Renal pelvis (tissue), 4 donors: ENCODE measurements around the gene LAT. TPM values are rescaled to one million over a fixed set of nuclear protein-coding genes. Genes with fewer than 3 reads are reported as not detected.

Source experiments
- DNase-seq: peaks from one replicate; pipeline ENCODE4 v3.0.0-alpha.2; 2013
- polyA plus RNA-seq, 3 donors: library from polyadenylated mRNA; unstranded; fragments of 120-200 nt; gene quantifications; one replicate each; pipeline ENCODE4 v1.2.1, GENCODE V29; 2013; ENCODE audit not compliant: insufficient read length in 3 of 3

Gene LAT
- polyA plus RNA-seq, 3 donors = 5.8 to 9.5 (median 9.1) TPM

- DNase-seq = no peak
These were observed 23.1 kb downstream of the LAT start for GRCh38 chr16:29007730-29008593.

- no peak for DNase-seq
These were observed 24.4 kb downstream of the LAT start for GRCh38 chr16:29009050-29009837.

GRCh38 chr16:29009838-29010166, 24.9 kb downstream of the LAT start:
- no peak for DNase-seq

- no peak for DNase-seq
These were observed 26.3 kb downstream of the LAT start for GRCh38 chr16:29011112-29011511.

GRCh38 chr16:29011851-29012250, 27.0 kb downstream of the LAT start:
- DNase-seq = no peak

- DNase-seq = no peak
These were observed 28.2 kb downstream of the LAT start for GRCh38 chr16:29012913-29013553.

GRCh38 chr16:29014561-29015069, 29.8 kb downstream of the LAT start:
- no peak for DNase-seq

- DNase-seq = no peak
These were observed 37.3 kb downstream of the LAT start for GRCh38 chr16:29022196-29022595.

- DNase-seq = no peak
These were observed 38.7 kb downstream of the LAT start for GRCh38 chr16:29023279-29024277.

GRCh38 chr16:29024278-29024677, 39.4 kb downstream of the LAT start:
- DNase-seq = no peak

- no peak for DNase-seq
These were observed 40.4 kb downstream of the LAT start for GRCh38 chr16:29025218-29025617.

GRCh38 chr16:29025735-29026134, 40.9 kb downstream of the LAT start:
- no peak for DNase-seq

- peak; percentile 3 for DNase-seq
These were observed 43.8 kb downstream of the LAT start for GRCh38 chr16:29028457-29029167.

- DNase-seq = peak; percentile 15
These were observed 44.5 kb downstream of the LAT start for GRCh38 chr16:29029168-29029994.

- DNase-seq = no peak
These were observed 45.4 kb downstream of the LAT start for GRCh38 chr16:29030086-29030840.
